Subcutaneous abdominal adipose tissue (tissue), 5 donors: Measurements from ENCODE around the gene KLHL12.
"Not testable (repeated sequence)": the region's sequence is repeated elsewhere in the genome, so short reads cannot be mapped to it uniquely, and the experiment has no call there.

ENCODE experiments used
- H3K27ac ChIP-seq: one replicate; pipeline ENCODE4 v1.7.0; 2013; ENCODE audit warnings: low read depth, mild to moderate bottlenecking, inconsistent platforms, low read length, moderate library complexity
- H3K27me3 ChIP-seq, 5 donors: one replicate each; pipeline ENCODE4 v1.7.0; 2013; ENCODE audit warnings: low read length in 5 of 5, inconsistent platforms in 1 of 5; ENCODE audit not compliant: control insufficient read depth in 5 of 5, insufficient read depth in 4 of 5
- H3K36me3 ChIP-seq, 5 donors: one replicate each; pipeline ENCODE4 v1.7.0; 2013; ENCODE audit warnings: low read length in 5 of 5; ENCODE audit not compliant: control insufficient read depth in 5 of 5, insufficient read depth in 5 of 5
- H3K4me1 ChIP-seq, 5 donors: one replicate each; pipeline ENCODE4 v1.7.0; 2013; ENCODE audit warnings: low read length in 5 of 5, mild to moderate bottlenecking in 3 of 5, moderate library complexity in 1 of 5; ENCODE audit not compliant: control insufficient read depth in 5 of 5, insufficient read depth in 5 of 5
- H3K4me3 ChIP-seq, 5 donors: one replicate each; pipeline ENCODE4 v1.7.0; 2013; ENCODE audit warnings: low read length in 5 of 5, low read depth in 1 of 5
- H3K9ac ChIP-seq, 5 donors: one replicate each; pipeline ENCODE4 v1.7.0; 2013; ENCODE audit warnings: low read length in 5 of 5, mild to moderate bottlenecking in 4 of 5, moderate library complexity in 3 of 5
- H3K9me3 ChIP-seq, 5 donors: one replicate each; pipeline ENCODE4 v1.7.0; 2013; ENCODE audit warnings: low read length in 5 of 5; ENCODE audit not compliant: control insufficient read depth in 5 of 5
- donor health status: healthy.
- donor health status: healthy.
- donor health status: healthy.
- donor health status: healthy.
- donor health status: healthy.

The KLHL12 gene

GRCh38 chr1:202952099-202952498, 25.1 kb upstream of the KLHL12 start:
- H3K9me3 ChIP-seq = no peaks in the 10 kb centered on the region
- H3K4me3 ChIP-seq = no peak overlapping the region
- H3K27ac ChIP-seq = no peak overlapping the region
- H3K27me3 ChIP-seq = no peaks in the 10 kb centered on the region
- peak overlapping the region in 1 of 5 donors; percentile 35 for H3K9ac ChIP-seq
- peaks cover 21 to 34% (median 27%) of the 10 kb centered on the region in 5 donors for H3K36me3 ChIP-seq
- peaks cover 4 to 41% (median 27%) of the 10 kb centered on the region in 5 donors for H3K4me1 ChIP-seq

- Histone ChIP-seq H3K36me3 (peaks cover 22 to 40% (median 33%) of the 10 kb centered on the region in 5 donors), H3K27ac (no peak overlapping the region), H3K4me1 (peaks cover 3 to 34% (median 21%) of the 10 kb centered on the region in 5 donors), H3K4me3 (no peak overlapping the region), H3K9ac (peak overlapping the region in 2 of 5 donors; percentile 26 to 35), H3K9me3 (no peaks in the 10 kb centered on the region), H3K27me3 (no peaks in the 10 kb centered on the region)
Measured at GRCh38 chr1:202951437-202951836, 24.4 kb upstream of the KLHL12 start.

GRCh38 chr1:202945483-202945882, 18.4 kb upstream of the KLHL12 start:
- Histone ChIP-seq H3K27ac (no peak overlapping the region), H3K4me1 (no peaks in the 10 kb centered on the region), H3K27me3 (no peaks in the 10 kb centered on the region), H3K9ac (no peak overlapping the region), H3K4me3 (no peak overlapping the region), H3K9me3 (no peaks in the 10 kb centered on the region), H3K36me3 (peaks cover 66 to 93% (median 84%) of the 10 kb centered on the region in 5 donors)

GRCh38 chr1:202944438-202944921, 17.4 kb upstream of the KLHL12 start:
- Histone ChIP-seq H3K27ac (no peak overlapping the region), H3K9ac (no peak overlapping the region)

GRCh38 chr1:202942426-202942825, 15.4 kb upstream of the KLHL12 start:
- Histone ChIP-seq H3K9ac (no peak overlapping the region), H3K9me3 (no peaks in the 10 kb centered on the region), H3K4me1 (no peaks in the 10 kb centered on the region), H3K27ac (no peak overlapping the region), H3K4me3 (no peak overlapping the region), H3K27me3 (no peaks in the 10 kb centered on the region), H3K36me3 (peaks cover 53 to 76% (median 66%) of the 10 kb centered on the region in 5 donors)

More at GRCh38 chr1:202944438-202944921, 17.4 kb upstream of the KLHL12 start:
- no peaks in the 10 kb centered on the region for H3K4me1 ChIP-seq
- H3K27me3 ChIP-seq = no peaks in the 10 kb centered on the region
- H3K4me3 ChIP-seq = no peak overlapping the region
- no peaks in the 10 kb centered on the region for H3K9me3 ChIP-seq
- H3K36me3 ChIP-seq = peaks cover 61 to 92% (median 82%) of the 10 kb centered on the region in 5 donors

GRCh38 chr1:202941372-202941771, 14.3 kb upstream of the KLHL12 start:
- H3K27me3 ChIP-seq = no peaks in the 10 kb centered on the region
- no peak overlapping the region for H3K27ac ChIP-seq
- H3K9ac ChIP-seq = no peak overlapping the region
- H3K4me3 ChIP-seq = no peak overlapping the region
- H3K9me3 ChIP-seq = no peaks in the 10 kb centered on the region
- no peaks in the 10 kb centered on the region for H3K4me1 ChIP-seq
- peaks cover 51 to 69% (median 59%) of the 10 kb centered on the region in 5 donors for H3K36me3 ChIP-seq

- H3K4me1 ChIP-seq = no peaks in the 10 kb centered on the region
- H3K4me3 ChIP-seq = no peak overlapping the region
- H3K27ac ChIP-seq = no peak overlapping the region
- H3K9me3 ChIP-seq = no peaks in the 10 kb centered on the region
- peaks cover 43 to 61% (median 51%) of the 10 kb centered on the region in 5 donors for H3K36me3 ChIP-seq
- H3K27me3 ChIP-seq = no peaks in the 10 kb centered on the region
- no peak overlapping the region for H3K9ac ChIP-seq
Measured at GRCh38 chr1:202940561-202940960, 13.5 kb upstream of the KLHL12 start.

GRCh38 chr1:202938287-202938925, 11.4 kb upstream of the KLHL12 start:
- Histone ChIP-seq H3K9ac (no peak overlapping the region), H3K4me3 (no peak overlapping the region), H3K4me1 (no peaks in the 10 kb centered on the region), H3K27me3 (no peaks in the 10 kb centered on the region), H3K36me3 (peaks cover 23 to 40% (median 32%) of the 10 kb centered on the region in 5 donors), H3K27ac (no peak overlapping the region), H3K9me3 (no peaks in the 10 kb centered on the region)

- not testable (repeated sequence) for H3K9ac ChIP-seq, H3K27me3 ChIP-seq, H3K4me1 ChIP-seq, H3K9me3 ChIP-seq, H3K4me3 ChIP-seq, H3K27ac ChIP-seq
- H3K36me3 ChIP-seq = peaks cover 7 to 21% (median 14%) of the 10 kb centered on the region in 5 donors
Measured at GRCh38 chr1:202936409-202936808, 9.4 kb upstream of the KLHL12 start.

- H3K9ac ChIP-seq = no peak overlapping the region
- no peak overlapping the region for H3K4me3 ChIP-seq
- H3K27me3 ChIP-seq = no peaks in the 10 kb centered on the region
- H3K4me1 ChIP-seq = no peaks in the 10 kb centered on the region
- peaks cover 0 to 2% (median 0%) of the 10 kb centered on the region in 5 donors for H3K9me3 ChIP-seq
- H3K36me3 ChIP-seq = peaks cover 3 to 16% (median 9%) of the 10 kb centered on the region in 5 donors
- no peak overlapping the region for H3K27ac ChIP-seq
Measured at GRCh38 chr1:202935844-202936243, 8.8 kb upstream of the KLHL12 start.
